ENCODE measurements around the gene LYSMD3.

LYSMD3 gene

GRCh38 chr5:90549729-90550275, 20.4 kb upstream of the LYSMD3 start:
- DNase-seq (ENCODE audit: low read depth, low spot score): no peak
- in situ Hi-C loops (cut with HindIII; ENCODE audit: low sequenced_read_pairs): no loop called here
- TF ChIP-seq CTCF (IDR thresholded peaks at IDR 0.05; ENCODE audit: low read depth, low read length): no peak
- no peak overlapping the region for H3K4me3 ChIP-seq (ENCODE audit: low read depth, low read length)

GRCh38 chr5:90549223-90549622, 19.8 kb upstream of the LYSMD3 start:
- no peak for TF ChIP-seq CTCF (IDR thresholded peaks at IDR 0.05; ENCODE audit: low read depth, low read length)
- no peak overlapping the region for H3K4me3 ChIP-seq (ENCODE audit: low read depth, low read length)
- no peak for DNase-seq (ENCODE audit: low read depth, low spot score)
- in situ Hi-C loops (cut with HindIII; ENCODE audit: low sequenced_read_pairs): no loop called here

- no peak for TF ChIP-seq CTCF (IDR thresholded peaks at IDR 0.05; ENCODE audit: low read depth, low read length)
- DNase-seq (ENCODE audit: low read depth, low spot score): no peak
- H3K4me3 ChIP-seq (ENCODE audit: low read depth, low read length): no peak overlapping the region
- in situ Hi-C loops (cut with HindIII; ENCODE audit: low sequenced_read_pairs): no loop called here
These were observed 18.7 kb upstream of the LYSMD3 start for GRCh38 chr5:90548069-90548593.

- H3K4me3 ChIP-seq (ENCODE audit: low read depth, low read length): no peak overlapping the region
- in situ Hi-C loops (cut with HindIII; ENCODE audit: low sequenced_read_pairs): no loop called here
- TF ChIP-seq CTCF (IDR thresholded peaks at IDR 0.05; ENCODE audit: low read depth, low read length): no peak
- no peak for DNase-seq (ENCODE audit: low read depth, low spot score)
These were observed 17.7 kb upstream of the LYSMD3 start for GRCh38 chr5:90547072-90547536.

GRCh38 chr5:90546216-90546837, 16.9 kb upstream of the LYSMD3 start:
- in situ Hi-C loops (cut with HindIII; ENCODE audit: low sequenced_read_pairs): no loop called here
- DNase-seq (ENCODE audit: low read depth, low spot score): no peak
- H3K4me3 ChIP-seq (ENCODE audit: low read depth, low read length): no peak overlapping the region
- TF ChIP-seq CTCF (IDR thresholded peaks at IDR 0.05; ENCODE audit: low read depth, low read length): no peak

GRCh38 chr5:90545511-90545910, 16.1 kb upstream of the LYSMD3 start:
- no peak for TF ChIP-seq CTCF (IDR thresholded peaks at IDR 0.05; ENCODE audit: low read depth, low read length)
- no peak for DNase-seq (ENCODE audit: low read depth, low spot score)
- H3K4me3 ChIP-seq (ENCODE audit: low read depth, low read length): no peak overlapping the region
- in situ Hi-C loops (cut with HindIII; ENCODE audit: low sequenced_read_pairs): no loop called here
